HEK293 (cell line): Measurements from ENCODE around the gene NUDT22.

ENCODE experiments used
- CTCF ChIA-PET: fragments of 350-600 bp; formaldehyde crosslinking; extraction: SDS; loops from one replicate; lab custom pipeline; 2021; ENCODE audit warnings: antibody characterized with exemption; lab: Yijun Ruan, JAX
- POLR2A ChIA-PET: fragments of 300-600 bp; formaldehyde crosslinking; extraction: SDS; loops from one replicate; lab custom pipeline; 2020; ENCODE audit warnings: antibody characterized with exemption, inconsistent platforms; lab: Yijun Ruan, JAX
- H3K27ac ChIP-seq: fragments of 200-500 bp; sonication (Bioruptor generic); 2 replicates; pipeline ENCODE4 v1.5.1; 2014; ENCODE audit warnings: low read depth, low read length, control low read depth, inconsistent platforms; ENCODE audit errors: extremely low read depth
- H3K36me3 ChIP-seq, 2 experiments: fragments of 200-500 bp in 1 of 2; sonication (Bioruptor generic) in 1 of 2; 1 replicate in 1 of 2; 2 replicates in 1 of 2; pipeline ENCODE4 v1.5.1; 2014 to 2017; ENCODE audit warnings: inconsistent platforms in 2 of 2, low read length in 2 of 2; ENCODE audit not compliant: control insufficient read depth in 2 of 2, insufficient read depth in 1 of 2
- H3K4me1 ChIP-seq: fragments of 200-500 bp; sonication (Bioruptor generic); 2 replicates; pipeline ENCODE4 v1.5.1; 2014; ENCODE audit warnings: mild to moderate bottlenecking, low read length, inconsistent platforms; ENCODE audit not compliant: control insufficient read depth, insufficient read depth
- H3K4me3 ChIP-seq: 2 replicates; pipeline ENCODE4 v1.5.1; 2011; ENCODE audit warnings: low read depth, mild to moderate bottlenecking, control low read depth, low read length, moderate library complexity
- H3K9me3 ChIP-seq: fragments of 200-500 bp; sonication (Bioruptor generic); 2 replicates; pipeline ENCODE4 v1.5.1; 2014; ENCODE audit warnings: low read depth, low read length, inconsistent platforms; ENCODE audit not compliant: control insufficient read depth, insufficient read depth
- CTCF ChIP-seq: fragments of 450-650 bp; formaldehyde crosslinking; IDR thresholded peaks from 2 replicates; pipeline ENCODE4 v1.5.1; 2016; ENCODE audit warnings: missing biosample characterization, missing genetic modification characterization
- REPIN1 ChIP-seq: fragments of 450-650 bp; formaldehyde crosslinking; IDR thresholded peaks from 2 replicates; pipeline ENCODE4 v1.5.1; 2017; ENCODE audit warnings: missing biosample characterization, missing genetic modification characterization, low read depth
- ZIC2 ChIP-seq: fragments of 450-650 bp; formaldehyde crosslinking; IDR thresholded peaks from 2 replicates; pipeline ENCODE4 v1.5.1; 2016; ENCODE audit warnings: missing biosample characterization, missing genetic modification characterization
- ZNF140 ChIP-seq: fragments of 450-650 bp; formaldehyde crosslinking; IDR thresholded peaks from 2 replicates; pipeline ENCODE4 v1.5.1; 2016; ENCODE audit warnings: missing biosample characterization, missing genetic modification characterization
- ZNF19 ChIP-seq: fragments of 450-650 bp; formaldehyde crosslinking; IDR thresholded peaks from 2 replicates; pipeline ENCODE4; 2016; ENCODE audit warnings: missing biosample characterization, missing genetic modification characterization, low read depth
- ZNF2 ChIP-seq: fragments of 450-650 bp; formaldehyde crosslinking; IDR thresholded peaks from 2 replicates; pipeline ENCODE4 v1.5.1; 2016; ENCODE audit warnings: missing biosample characterization, missing genetic modification characterization
- ZNF354C ChIP-seq: fragments of 450-650 bp; formaldehyde crosslinking; IDR thresholded peaks from 2 replicates; pipeline ENCODE4 v1.5.1; 2016; ENCODE audit warnings: missing biosample characterization, missing genetic modification characterization, low read depth, borderline replicate concordance
- ZNF416 ChIP-seq: fragments of 450-650 bp; formaldehyde crosslinking; IDR thresholded peaks from 2 replicates; pipeline ENCODE4 v1.5.1; 2016; ENCODE audit warnings: missing biosample characterization, missing genetic modification characterization
- ZNF549 ChIP-seq: fragments of 450-650 bp; IDR thresholded peaks from 2 replicates; pipeline ENCODE4 v1.5.1; 2018; ENCODE audit warnings: missing biosample characterization, missing genetic modification characterization, mild to moderate bottlenecking, inconsistent platforms, moderate library complexity
- ZNF585B ChIP-seq: fragments of 450-650 bp; formaldehyde crosslinking; IDR thresholded peaks from 2 replicates; pipeline ENCODE4 v1.5.1; 2016; ENCODE audit warnings: missing biosample characterization, missing genetic modification characterization
- ZNF654 ChIP-seq: fragments of 450-650 bp; formaldehyde crosslinking; IDR thresholded peaks from 2 replicates; pipeline ENCODE4 v1.5.1; 2016; ENCODE audit warnings: low read depth, missing biosample characterization, missing genetic modification characterization
- ZSCAN16 ChIP-seq: fragments of 450-650 bp; formaldehyde crosslinking; IDR thresholded peaks from 2 replicates; pipeline ENCODE4 v1.5.1; 2016; ENCODE audit warnings: missing biosample characterization, missing genetic modification characterization
- TF ChIP-seq, protein P1 (sequence below): fragments of 450-650 bp; formaldehyde crosslinking; IDR thresholded peaks from 2 replicates; pipeline ENCODE4 v1.5.0; 2017; ENCODE audit warnings: missing biosample characterization, missing genetic modification characterization, borderline replicate concordance

The NUDT22 gene

DNA sequence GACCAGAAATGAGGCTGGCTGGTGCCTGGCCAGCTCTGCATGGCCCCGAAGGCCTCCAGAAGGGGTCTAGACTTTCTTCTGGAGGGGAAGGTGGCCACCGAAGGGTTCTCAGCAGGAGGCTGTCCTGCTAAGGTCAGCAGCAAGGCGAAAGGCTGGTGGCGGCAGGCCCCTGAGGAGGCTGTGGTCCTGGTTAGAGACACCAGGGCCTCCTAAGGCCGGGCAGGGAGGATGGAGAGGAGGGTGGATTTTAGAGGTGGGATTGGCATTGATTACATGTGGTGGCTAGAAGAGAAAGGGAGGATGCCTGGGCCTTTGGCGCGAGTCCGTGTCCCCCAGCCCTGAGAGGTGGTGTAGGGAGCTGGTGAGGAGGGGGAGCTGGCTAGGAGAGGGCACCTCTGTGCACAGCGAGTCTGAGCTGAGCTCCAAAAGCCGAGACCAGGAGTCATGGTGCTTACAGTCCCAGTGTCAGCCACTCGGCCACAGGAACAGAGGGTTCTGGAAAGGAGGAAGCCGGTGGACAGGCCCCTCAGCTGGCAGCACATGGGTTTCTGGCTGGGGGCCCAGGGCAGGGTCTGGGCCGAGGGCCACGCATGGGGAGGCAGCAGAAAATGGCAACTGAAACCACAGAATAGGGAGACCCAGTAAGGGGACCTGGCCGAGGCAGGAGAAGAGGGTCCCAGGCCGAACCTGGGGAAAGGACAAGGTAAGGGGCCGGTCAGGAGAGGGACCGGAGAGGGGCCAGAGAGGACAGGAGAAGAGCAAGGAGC, 17.1 kb upstream of the NUDT22 start:
- ChIA-PET CTCF (no interaction called here), POLR2A (interaction anchor here (0.9 to 1.5 kb wide), 2 partner anchors 11 to 17 kb away, joined by 3 to 5 read pairs; partner anchors contain the start of genes NUDT22 and TRPT1)
- no peaks in the 10 kb centered on the region for H3K9me3 ChIP-seq

DNA sequence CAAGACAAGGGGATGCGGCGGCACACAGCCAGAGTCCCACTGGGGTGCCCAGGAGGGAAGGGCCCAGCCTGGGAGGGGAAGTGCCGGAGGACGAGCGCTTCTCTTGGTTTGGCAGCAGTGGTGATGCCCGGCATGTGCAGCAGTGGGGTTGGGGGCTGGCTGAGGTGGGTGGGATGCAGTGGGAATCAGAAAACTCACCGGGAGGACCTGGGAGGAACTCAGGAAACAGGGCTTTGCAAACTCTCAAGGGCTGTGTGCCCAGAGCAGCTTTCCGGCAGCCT, 16.6 kb upstream of the NUDT22 start:
- peaks cover 0 to 27% of the 10 kb centered on the region in 2 experiments; a peak in 2 of 3 replicates for H3K36me3 ChIP-seq
- H3K4me1 ChIP-seq, result 0 out of 2 replicates have a peak, but pooled peaks cover 2% of the 10 kb centered on the region
- no peak overlapping the region for H3K4me3 ChIP-seq
- no peaks in the 10 kb centered on the region for H3K9me3 ChIP-seq
- POLR2A ChIA-PET, result interaction anchor here (0.9 kb wide), 1 partner anchor 10 kb away, joined by 3 read pairs; no protein-coding TSS in a partner anchor
- no peak for TF ChIP-seq REPIN1 (tag by site-specific recombination)
- TF ChIP-seq ZNF354C, result no peak
- no peak for TF ChIP-seq ZNF2
- no peak for TF ChIP-seq CTCF (tag by site-specific recombination)
- no peak for TF ChIP-seq ZNF549 (tag by site-specific recombination)
- H3K27ac ChIP-seq, result no peak overlapping the region
- CTCF ChIA-PET, result interaction anchor here (0.7 kb wide), 1 partner anchor 1519 kb away, joined by 3 read pairs; no protein-coding TSS in a partner anchor

More for the DNA sequence above, 17.1 kb upstream of the NUDT22 start:
- Histone ChIP-seq H3K4me1 (0 out of 2 replicates have a peak, but pooled peaks cover 6% of the 10 kb centered on the region), H3K36me3 (peaks cover 0 to 32% of the 10 kb centered on the region in 2 experiments; a peak in 2 of 3 replicates), H3K4me3 (no peak overlapping the region), H3K27ac (no peak overlapping the region)
- TF ChIP-seq ZNF585B (tag by site-specific recombination) (no peak), ZSCAN16 (tag by site-specific recombination) (no peak), ZNF416 (tag by site-specific recombination) (no peak), ZNF654 (no peak), ZNF19 (tag by site-specific recombination) (no peak)
- TF ChIP-seq, protein P1, sequence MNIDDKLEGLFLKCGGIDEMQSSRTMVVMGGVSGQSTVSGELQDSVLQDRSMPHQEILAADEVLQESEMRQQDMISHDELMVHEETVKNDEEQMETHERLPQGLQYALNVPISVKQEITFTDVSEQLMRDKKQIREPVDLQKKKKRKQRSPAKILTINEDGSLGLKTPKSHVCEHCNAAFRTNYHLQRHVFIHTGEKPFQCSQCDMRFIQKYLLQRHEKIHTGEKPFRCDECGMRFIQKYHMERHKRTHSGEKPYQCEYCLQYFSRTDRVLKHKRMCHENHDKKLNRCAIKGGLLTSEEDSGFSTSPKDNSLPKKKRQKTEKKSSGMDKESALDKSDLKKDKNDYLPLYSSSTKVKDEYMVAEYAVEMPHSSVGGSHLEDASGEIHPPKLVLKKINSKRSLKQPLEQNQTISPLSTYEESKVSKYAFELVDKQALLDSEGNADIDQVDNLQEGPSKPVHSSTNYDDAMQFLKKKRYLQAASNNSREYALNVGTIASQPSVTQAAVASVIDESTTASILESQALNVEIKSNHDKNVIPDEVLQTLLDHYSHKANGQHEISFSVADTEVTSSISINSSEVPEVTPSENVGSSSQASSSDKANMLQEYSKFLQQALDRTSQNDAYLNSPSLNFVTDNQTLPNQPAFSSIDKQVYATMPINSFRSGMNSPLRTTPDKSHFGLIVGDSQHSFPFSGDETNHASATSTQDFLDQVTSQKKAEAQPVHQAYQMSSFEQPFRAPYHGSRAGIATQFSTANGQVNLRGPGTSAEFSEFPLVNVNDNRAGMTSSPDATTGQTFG (tag by site-specific recombination), result no peak

DNA sequence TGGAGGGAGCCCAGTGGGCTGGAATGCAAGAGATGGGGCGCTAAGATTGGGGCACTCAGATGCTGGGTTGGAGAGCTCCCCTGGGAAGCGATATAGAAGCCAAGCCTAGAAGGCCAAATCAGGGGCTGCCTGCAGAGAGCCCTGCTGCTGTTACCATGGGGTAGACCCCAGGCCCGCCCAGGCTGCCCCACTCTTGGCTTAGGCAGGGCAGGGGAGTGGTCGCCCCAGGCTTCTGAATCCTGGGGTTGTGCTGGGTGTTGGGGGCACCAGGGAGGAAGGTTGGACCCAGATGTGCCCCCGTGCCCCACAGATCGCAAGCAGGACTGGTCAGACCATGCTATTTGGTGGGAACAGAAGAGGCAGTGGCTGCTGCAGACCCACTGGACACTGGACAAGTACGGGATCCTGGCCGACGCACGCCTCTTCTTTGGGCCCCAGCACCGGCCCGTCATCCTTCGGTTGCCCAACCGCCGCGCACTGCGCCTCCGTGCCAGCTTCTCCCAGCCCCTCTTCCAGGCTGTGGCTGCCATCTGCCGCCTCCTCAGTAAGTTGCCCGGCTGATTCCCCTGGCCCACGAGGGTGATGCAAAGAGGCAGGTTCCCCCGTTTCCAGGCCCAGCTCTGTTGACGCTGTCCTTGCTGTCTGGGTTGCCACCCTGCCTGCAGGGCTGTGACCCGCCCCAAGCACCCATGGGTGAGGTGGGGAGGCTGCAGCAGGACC, 15.6 kb upstream of the NUDT22 start:
- Histone ChIP-seq H3K9me3 (no peaks in the 10 kb centered on the region), H3K36me3 (peaks cover 0 to 19% of the 10 kb centered on the region in 2 experiments; a peak in 1 of 3 replicates), H3K4me3 (no peak overlapping the region), H3K4me1 (no peaks in the 10 kb centered on the region), H3K27ac (no peak overlapping the region)
- ChIA-PET CTCF (interaction anchor here (0.7 to 1.2 kb wide), 2 partner anchors 90 to 1520 kb away, joined by 3 read pairs; partner anchors contain the start of gene CATSPERZ), POLR2A (interaction anchor here (0.5 to 1.1 kb wide), 3 partner anchors 9 to 93 kb away, joined by 3 to 5 read pairs (median 4); no protein-coding TSS in a partner anchor)
- TF ChIP-seq ZNF140, result no peak
- peak; percentile 73 for TF ChIP-seq ZIC2
